HG02884 (cell line): ENCODE data around the gene CA5A.

Experiments used
- ATAC-seq: cut with Tn5 transposase; IDR thresholded peaks from one replicate; pipeline ENCODE4 v1.9.1; 2021; ENCODE audit warnings: mild to moderate bottlenecking, moderate library complexity; ENCODE audit not compliant: unreplicated experiment

CA5A gene

GRCh38 chr16:87854053-87854906 lies 82.0 kb downstream of the CA5A start:
- no peak for ATAC-seq

GRCh38 chr16:87853411-87854052 lies 82.8 kb downstream of the CA5A start:
- peak; percentile 44 for ATAC-seq

GRCh38 chr16:87851601-87852000 lies 84.7 kb downstream of the CA5A start:
- no peak for ATAC-seq

- no peak for ATAC-seq
Observed at GRCh38 chr16:87851141-87851587, 85.2 kb downstream of the CA5A start.

- no peak for ATAC-seq
Observed at GRCh38 chr16:87850009-87851006, 86.0 kb downstream of the CA5A start.

GRCh38 chr16:87849419-87850008 lies 86.8 kb downstream of the CA5A start:
- no peak for ATAC-seq

- no peak for ATAC-seq
Observed at GRCh38 chr16:87848676-87849345, 87.5 kb downstream of the CA5A start.

GRCh38 chr16:87847785-87848675 lies 88.3 kb downstream of the CA5A start:
- no peak for ATAC-seq

GRCh38 chr16:87847467-87847784 lies 88.9 kb downstream of the CA5A start:
- ATAC-seq = no peak

GRCh38 chr16:87846705-87847466 lies 89.4 kb downstream of the CA5A start:
- ATAC-seq = no peak

GRCh38 chr16:87845807-87846619 lies 90.3 kb downstream of the CA5A start:
- no peak for ATAC-seq

- ATAC-seq = no peak
Observed at GRCh38 chr16:87845213-87845612, 91.1 kb downstream of the CA5A start.

- ATAC-seq = no peak
Observed at GRCh38 chr16:87844809-87845208, 91.5 kb downstream of the CA5A start.

GRCh38 chr16:87844120-87844733 lies 92.1 kb downstream of the CA5A start:
- ATAC-seq = no peak

- no peak for ATAC-seq
Observed at GRCh38 chr16:87843678-87844105, 92.6 kb downstream of the CA5A start.

GRCh38 chr16:87842209-87842869 lies 94.0 kb downstream of the CA5A start:
- ATAC-seq = no peak
